Astrocyte of the hippocampus (primary cell): ENCODE measurements around the gene PTBP1.
"Not testable (repeated sequence)": the region's sequence is repeated elsewhere in the genome, so short reads cannot be mapped to it uniquely, and the experiment has no call there.

Experiments used
- DNase-seq: peaks from one replicate; pipeline ENCODE4 v3.0.0; 2011; ENCODE audit warnings: low read depth, low spot score

PTBP1 gene

GRCh38 chr19:810077-810855 is 13.0 kb downstream of the PTBP1 start:
- DNase-seq: no peak

GRCh38 chr19:810883-811489 is 13.7 kb downstream of the PTBP1 start:
- no peak for DNase-seq

- DNase-seq: no peak
These were observed 14.3 kb downstream of the PTBP1 start for GRCh38 chr19:811506-812048.

DNA sequence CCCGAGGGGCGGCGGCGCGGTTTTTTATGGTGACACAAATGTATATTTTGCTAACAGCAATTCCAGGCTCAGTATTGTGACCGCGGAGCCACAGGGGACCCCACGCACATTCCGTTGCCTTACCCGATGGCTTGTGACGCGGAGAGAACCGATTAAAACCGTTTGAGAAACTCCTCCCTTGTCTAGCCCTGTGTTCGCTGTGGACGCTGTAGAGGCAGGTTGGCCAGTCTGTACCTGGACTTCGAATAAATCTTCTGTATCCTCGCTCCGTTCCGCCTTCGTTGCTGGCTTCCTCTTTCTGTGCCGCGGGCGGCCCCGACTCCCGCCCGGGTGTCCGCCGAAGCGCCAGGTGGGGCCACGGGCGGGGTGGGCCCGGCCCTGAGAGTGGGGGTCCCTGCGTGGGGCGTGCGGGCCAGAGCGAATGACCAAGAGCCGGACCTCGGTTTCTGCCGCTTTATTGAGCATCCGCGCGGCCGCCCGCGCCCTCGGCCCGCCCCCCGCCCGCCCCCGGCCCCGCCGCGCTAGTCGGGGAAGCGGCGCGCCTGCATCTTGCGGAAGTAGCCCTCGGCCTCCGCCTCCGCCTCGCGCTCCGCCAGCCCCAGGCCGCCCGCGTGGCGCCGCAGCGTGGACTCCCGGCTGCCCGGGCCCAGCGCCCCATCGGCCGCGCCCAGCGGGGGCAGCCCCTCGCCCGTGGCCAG is 14.9 kb downstream of the PTBP1 start:
- no peak for DNase-seq

- DNase-seq: no peak
These were observed 15.5 kb downstream of the PTBP1 start for GRCh38 chr19:812747-813218.

DNA sequence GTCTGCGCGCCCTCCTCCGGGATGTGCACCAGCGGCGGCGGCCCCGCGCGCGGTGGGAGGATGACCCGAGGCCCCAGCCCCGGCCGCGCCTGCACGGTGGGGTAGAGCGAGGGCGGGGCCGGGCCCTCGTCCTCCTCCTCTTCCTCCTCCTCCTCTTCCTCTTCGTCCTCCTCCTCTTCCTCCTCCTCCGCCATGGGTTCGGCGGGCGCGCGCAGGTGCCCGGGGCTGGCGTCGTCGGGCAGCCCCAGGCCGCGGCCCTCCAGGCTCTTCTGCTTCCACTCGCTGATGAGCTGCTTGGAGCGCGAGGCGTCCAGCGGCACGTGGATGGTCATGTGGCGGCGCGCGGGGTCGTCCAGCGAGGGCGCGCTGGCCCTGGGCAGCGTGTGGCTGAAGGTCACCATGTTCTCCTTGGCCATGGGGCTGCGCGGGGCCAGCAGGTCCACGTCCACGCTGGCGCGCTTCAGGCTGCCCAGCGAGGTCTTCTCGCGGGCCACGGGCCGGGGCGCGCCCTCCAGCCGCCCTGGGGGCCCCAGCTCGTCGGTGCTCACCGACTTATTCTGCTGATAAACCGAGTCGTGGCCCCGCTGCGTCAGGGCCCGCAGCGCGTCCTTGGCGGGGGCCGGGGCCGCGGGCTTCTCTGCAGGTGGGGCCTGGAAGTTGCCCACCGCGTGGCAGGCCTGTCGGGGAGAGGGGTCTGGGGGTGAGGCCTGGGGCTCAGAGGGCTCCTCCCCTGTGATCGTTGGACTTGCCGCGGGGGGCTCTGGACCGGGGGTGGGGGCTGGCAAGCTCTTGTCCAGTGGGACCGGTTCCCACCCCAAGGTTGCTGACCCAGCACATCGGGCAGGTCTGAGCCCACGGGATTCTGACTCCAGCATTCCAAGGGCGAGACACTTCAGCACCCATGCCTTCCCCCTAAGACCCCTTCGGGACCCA is 16.2 kb downstream of the PTBP1 start:
- DNase-seq: no peak

GRCh38 chr19:814152-815078 is 17.2 kb downstream of the PTBP1 start:
- DNase-seq: no peak

DNA sequence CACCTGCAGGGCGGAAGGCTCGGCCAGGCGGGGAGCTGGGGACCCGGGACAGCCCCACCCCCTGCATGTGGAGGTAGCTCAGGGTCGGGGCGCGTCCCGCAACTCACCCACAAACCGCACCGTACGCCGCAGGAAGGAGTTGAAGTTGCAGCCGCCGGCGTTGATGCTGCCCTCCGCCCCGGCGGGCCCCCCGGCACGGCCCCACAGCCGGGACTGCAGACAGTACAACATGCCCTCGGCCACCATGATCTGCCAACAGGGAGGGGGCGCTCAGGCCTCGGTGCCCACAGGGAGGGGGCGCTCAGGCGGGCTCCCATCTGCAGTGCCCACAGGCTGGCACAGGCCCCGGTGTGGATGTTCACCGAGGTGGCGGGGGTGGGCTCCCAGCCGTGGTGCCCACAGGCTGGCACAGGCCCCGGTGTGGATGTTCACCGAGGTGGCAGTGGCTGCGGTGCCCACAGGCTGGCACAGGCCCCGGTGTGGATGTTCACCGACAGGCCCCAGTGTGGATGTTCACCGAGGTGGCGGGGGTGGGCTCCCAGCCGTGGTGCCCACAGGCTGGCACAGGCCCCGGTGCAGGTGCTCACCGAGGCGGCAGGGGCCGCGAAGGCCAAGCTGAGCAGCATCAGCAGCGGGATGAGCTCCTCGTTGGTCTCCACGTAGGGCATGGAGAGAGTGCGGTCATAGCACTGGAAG is 18.0 kb downstream of the PTBP1 start:
- DNase-seq: no peak

DNA sequence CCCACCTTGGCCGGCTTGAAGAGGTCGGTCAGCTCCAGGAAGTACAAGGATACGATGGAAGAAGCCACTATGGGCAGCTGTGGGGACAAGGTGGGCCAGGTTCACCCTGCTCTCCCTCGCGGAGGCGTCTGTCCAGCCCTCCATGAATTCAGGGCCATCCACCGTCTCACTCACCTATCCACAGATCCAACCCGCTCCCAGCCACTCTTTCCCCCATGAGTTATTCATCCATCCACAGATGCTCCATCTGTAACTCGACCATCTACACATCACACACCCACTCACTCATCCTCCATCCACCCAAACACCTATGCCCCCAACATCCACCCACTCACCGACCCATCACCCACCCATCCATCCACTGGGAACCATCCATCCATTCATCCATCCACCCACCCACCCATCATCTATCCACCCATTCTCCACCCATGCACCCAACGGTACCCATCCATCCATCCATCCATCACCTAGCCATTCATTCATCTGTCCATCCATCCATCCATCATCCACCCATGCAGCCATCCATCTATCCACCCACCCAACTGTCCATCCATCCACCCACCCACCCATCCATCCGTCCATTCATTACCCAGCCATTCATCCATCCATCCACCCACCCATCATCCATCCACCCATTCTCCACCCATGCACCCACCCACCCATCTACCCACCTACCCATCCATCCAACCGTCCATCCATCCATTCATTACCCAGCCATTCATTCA is 18.7 kb downstream of the PTBP1 start:
- no peak for DNase-seq

- DNase-seq: no peak
These were observed 19.2 kb downstream of the PTBP1 start for GRCh38 chr19:816500-816857.

DNA sequence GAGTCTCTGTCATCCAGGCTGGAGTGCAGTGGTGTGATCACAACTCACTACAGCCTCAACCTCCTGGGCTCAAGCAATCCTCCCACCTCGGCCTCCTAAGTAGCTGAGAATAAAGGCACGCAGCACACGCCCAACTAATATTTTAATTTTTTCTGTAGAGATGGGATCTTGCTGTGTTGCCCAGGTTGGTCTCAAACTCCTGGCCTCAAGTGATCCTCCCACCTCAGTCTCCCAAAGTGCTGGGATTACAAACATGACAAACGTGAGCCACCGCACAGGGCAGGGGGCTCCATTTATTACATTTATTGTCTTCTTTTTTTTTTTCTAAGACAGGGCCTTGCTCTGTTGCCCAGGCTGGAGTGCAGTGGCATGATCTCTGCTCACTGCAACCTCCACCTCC is 23.0 kb downstream of the PTBP1 start:
- DNase-seq: not testable (repeated sequence)

GRCh38 chr19:821231-821824 is 24.1 kb downstream of the PTBP1 start:
- no peak for DNase-seq

GRCh38 chr19:821825-822503 is 24.7 kb downstream of the PTBP1 start, which contains the start of gene PLPPR3:
Gene PLPPR3 (minus strand): TSS chr19:821955. CDS start chr19:821559, 396 bp downstream.
- DNase-seq: no peak

- DNase-seq: no peak
These were observed 26.4 kb downstream of the PTBP1 start for GRCh38 chr19:823565-824121.

- no peak for DNase-seq
These were observed 27.6 kb downstream of the PTBP1 start for GRCh38 chr19:824885-825284.

GRCh38 chr19:825897-826644 is 28.8 kb downstream of the PTBP1 start:
- DNase-seq: no peak

DNA sequence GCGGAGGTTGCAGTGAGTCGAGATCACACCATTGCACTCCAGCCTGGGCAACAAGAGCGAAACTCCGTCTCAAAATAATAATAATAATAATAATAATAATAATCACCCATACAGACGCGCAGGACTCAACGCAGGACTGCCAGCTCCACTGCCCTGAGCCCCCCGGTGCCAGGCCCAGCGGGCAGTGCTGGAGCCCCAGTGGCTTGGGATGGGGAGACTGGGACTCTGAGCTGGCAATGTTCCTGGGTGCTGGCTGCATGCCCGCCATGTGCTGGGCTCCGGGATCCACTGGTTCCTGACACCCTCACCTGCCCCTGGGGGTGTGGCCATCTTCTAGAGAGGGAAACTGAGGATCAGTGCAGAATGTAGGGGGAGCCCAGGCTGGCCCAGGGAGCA is 30.1 kb downstream of the PTBP1 start:
- no peak for DNase-seq
